Chondrocyte (in vitro differentiated cells): ENCODE results near the gene SEC61B. TPM values are rescaled to one million over a fixed set of nuclear protein-coding genes. Genes with fewer than 3 reads are reported as not detected.

Source experiments
- DNase-seq: peaks from one replicate; pipeline ENCODE4 v3.0.0; 2021; ENCODE audit warnings: mixed read lengths, low spot score
- H3K27ac Mint-ChIP-seq: one replicate; pipeline ENCODE4 v1.8.0; 2021; ENCODE audit warnings: mild to moderate bottlenecking, moderate library complexity, mixed read lengths; ENCODE audit not compliant: unreplicated experiment
- H3K27me3 Mint-ChIP-seq: 2 replicates; pipeline ENCODE4 v1.8.0; 2021; ENCODE audit warnings: low read depth, mixed read lengths
- H3K36me3 Mint-ChIP-seq: 2 replicates; pipeline ENCODE4 v1.8.0; 2021; ENCODE audit warnings: low read depth, mixed read lengths
- H3K4me1 Mint-ChIP-seq: 2 replicates; pipeline ENCODE4 v1.8.0; 2021; ENCODE audit warnings: low read depth, mild to moderate bottlenecking, mixed read lengths
- H3K4me3 Mint-ChIP-seq: one replicate; pipeline ENCODE4 v1.8.0; 2021; ENCODE audit warnings: mild to moderate bottlenecking, moderate library complexity, mixed read lengths; ENCODE audit not compliant: unreplicated experiment
- H3K9me3 Mint-ChIP-seq: 2 replicates; pipeline ENCODE4 v1.8.0; 2021; ENCODE audit warnings: low read depth, mixed read lengths
- long read RNA-seq: library from polyadenylated mRNA; stranded (forward); transcript quantifications from one replicate; pipeline ENCODE4 v2.0.0, GENCODE V29; 2021
- total RNA-seq: library from RNA; stranded (reverse); gene quantifications from 3 replicates; pipeline ENCODE4 v1.2.1, GENCODE V29; 2021
- TF ChIP-seq, protein P1 (sequence below): fragments of 200-600 bp; sonication (generic); IDR thresholded peaks from 2 replicates; pipeline ENCODE4 v1.5.0; 2021; ENCODE audit warnings: antibody characterized with exemption, mild to moderate bottlenecking, moderate library complexity

SEC61B gene
- 167 to 218 TPM (median 181 TPM) in 3 replicates for total RNA-seq
- long read RNA-seq, transcript SEC61B-201 (4 exons, 545 nt), result major isoform, 172 of 208 reads
- long read RNA-seq, partial matches to known transcripts, result 36 of 208 reads
- long read RNA-seq, other reads (novel, unspliced or antisense), result 0 of 208 reads

DNA sequence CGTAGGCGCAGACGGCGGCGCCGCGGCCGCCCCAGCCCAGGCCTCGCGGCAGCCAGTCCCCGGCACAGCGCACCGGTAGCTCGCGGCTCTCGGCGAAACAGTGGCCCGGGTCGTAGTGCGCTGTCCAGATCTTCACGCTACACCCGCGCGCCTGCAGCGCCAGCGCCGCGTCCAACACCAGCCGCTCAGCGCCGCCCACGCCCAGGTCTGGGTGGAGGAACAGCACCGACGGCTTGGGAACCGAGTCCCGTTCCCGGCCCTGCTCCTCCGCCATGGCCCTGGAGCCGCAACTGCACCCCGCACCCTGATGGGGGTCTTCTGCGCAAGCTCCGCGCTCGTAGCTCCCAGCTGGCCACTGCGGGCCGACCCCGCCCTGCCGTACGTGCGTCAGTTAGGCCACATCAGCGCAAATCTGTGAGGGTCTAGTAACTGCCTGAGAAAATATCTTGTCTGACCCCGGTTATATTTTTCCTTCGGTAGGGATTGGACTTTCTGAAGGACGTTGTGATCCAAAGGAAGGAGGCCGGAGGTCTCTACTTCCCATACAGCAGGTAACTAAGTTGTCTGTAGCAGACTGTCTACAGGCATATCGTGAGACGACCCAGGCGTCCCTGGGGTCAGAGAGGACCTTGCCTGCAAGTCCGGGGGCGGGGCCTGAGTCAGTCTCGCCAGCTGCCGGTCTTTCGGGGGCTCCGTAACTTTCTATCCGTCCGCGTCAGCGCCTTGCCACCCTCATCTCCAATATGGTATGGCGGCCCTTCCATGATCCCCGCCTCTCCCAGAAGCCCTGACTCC, at the start of gene SEC61B, which contains the start of gene ALG2:
SEC61B (plus strand) TSS at position 662 of the 795 bp plus-strand sequence; CDS start at position 744, 82 bp downstream.
ALG2 (minus strand) TSS at position 322 of the 795 bp plus-strand sequence; CDS start at position 274, 48 bp downstream.
- H3K27ac Mint-ChIP-seq, result peak within 1 kb of the TSS; percentile 99
- H3K36me3 Mint-ChIP-seq, result peaks cover 22% of the 10 kb centered on the region
- peak within 1 kb of the TSS; percentile 88 for H3K4me3 Mint-ChIP-seq
- DNase-seq, result peak; percentile 98
- no peaks in the 10 kb centered on the region for H3K27me3 Mint-ChIP-seq
- H3K9me3 Mint-ChIP-seq, result no peaks in the 10 kb centered on the region
- H3K4me1 Mint-ChIP-seq, result peaks cover 63% of the 10 kb centered on the region
- TF ChIP-seq, protein P1, sequence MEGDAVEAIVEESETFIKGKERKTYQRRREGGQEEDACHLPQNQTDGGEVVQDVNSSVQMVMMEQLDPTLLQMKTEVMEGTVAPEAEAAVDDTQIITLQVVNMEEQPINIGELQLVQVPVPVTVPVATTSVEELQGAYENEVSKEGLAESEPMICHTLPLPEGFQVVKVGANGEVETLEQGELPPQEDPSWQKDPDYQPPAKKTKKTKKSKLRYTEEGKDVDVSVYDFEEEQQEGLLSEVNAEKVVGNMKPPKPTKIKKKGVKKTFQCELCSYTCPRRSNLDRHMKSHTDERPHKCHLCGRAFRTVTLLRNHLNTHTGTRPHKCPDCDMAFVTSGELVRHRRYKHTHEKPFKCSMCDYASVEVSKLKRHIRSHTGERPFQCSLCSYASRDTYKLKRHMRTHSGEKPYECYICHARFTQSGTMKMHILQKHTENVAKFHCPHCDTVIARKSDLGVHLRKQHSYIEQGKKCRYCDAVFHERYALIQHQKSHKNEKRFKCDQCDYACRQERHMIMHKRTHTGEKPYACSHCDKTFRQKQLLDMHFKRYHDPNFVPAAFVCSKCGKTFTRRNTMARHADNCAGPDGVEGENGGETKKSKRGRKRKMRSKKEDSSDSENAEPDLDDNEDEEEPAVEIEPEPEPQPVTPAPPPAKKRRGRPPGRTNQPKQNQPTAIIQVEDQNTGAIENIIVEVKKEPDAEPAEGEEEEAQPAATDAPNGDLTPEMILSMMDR, result no peak

DNA sequence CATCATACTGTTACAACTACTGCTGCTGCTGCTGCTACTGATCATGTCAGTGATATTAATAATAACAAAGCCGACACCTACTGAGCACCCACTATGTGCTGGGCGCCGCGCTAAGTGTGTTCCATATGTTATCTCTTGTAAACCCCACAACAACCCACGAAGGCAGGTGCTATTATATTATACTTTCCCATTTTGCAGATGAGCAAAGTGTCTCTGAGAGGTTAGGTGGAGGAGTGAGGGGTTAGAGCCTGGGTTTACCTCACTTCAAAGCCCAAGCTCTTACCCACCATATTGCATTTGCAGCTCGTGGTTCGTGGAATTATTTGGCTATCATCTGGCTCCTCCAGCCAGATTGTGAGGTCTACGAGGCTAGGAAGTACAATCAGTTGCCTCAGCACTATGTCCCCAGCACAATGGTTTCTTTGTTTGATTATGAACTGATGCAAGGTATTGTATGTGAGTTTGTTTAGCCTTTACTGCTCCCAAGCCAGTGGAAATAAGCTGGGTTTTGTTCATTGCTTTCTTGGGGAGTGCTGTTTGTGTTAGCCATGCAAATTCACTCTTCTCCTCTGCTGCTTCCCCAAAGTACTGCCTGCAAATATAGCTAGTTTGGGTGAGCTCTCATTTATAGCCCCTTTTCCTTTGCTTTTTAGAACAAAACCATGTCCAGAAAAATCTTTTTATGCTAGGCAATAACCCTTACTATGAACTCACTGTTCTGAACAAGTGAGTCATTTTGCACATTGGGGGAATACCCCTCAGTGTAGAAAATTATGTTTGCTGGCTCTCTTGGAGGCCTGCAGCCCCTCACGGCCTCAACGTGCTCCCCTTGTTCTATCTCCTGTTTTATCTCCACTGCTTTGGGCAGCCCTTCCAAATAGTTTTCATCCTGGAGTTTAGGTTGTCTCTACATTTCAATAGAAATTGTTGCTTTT, 48.2 kb upstream of the SEC61B start:
- no peak overlapping the region for H3K27ac Mint-ChIP-seq
- TF ChIP-seq, protein P1, result no peak
- H3K9me3 Mint-ChIP-seq, result no peaks in the 10 kb centered on the region
- peaks cover 2% of the 10 kb centered on the region for H3K4me1 Mint-ChIP-seq
- no peak for DNase-seq
- H3K36me3 Mint-ChIP-seq, result no peaks in the 10 kb centered on the region
- peaks cover 12% of the 10 kb centered on the region for H3K27me3 Mint-ChIP-seq
- H3K4me3 Mint-ChIP-seq, result no peak overlapping the region

DNA sequence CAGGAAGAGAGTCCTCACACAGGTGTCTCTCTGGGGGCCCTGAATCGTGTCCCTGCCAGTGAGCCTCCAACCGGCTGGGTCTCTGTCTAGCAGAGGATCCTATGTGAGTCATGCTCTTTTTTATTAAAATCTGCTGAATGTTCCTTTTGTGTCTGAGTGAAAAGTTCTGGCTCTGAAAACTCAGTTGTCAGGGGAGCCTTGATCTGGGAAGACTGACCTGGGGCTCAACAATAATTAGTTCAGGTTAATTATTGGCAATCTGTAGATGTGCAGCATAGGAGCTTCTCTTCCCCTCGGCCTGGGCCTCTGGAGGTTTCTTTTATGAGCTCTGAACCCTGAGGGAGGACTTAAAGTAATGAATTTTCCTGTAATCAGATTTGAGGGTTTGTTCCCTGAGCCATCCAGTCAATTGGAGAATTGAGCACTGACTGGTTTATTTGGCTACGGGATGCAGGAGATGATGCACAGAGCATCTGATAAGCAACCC, 45.5 kb upstream of the SEC61B start:
- Mint-ChIP-seq H3K27ac (no peak overlapping the region), H3K4me3 (no peak overlapping the region), H3K9me3 (no peaks in the 10 kb centered on the region)

DNA sequence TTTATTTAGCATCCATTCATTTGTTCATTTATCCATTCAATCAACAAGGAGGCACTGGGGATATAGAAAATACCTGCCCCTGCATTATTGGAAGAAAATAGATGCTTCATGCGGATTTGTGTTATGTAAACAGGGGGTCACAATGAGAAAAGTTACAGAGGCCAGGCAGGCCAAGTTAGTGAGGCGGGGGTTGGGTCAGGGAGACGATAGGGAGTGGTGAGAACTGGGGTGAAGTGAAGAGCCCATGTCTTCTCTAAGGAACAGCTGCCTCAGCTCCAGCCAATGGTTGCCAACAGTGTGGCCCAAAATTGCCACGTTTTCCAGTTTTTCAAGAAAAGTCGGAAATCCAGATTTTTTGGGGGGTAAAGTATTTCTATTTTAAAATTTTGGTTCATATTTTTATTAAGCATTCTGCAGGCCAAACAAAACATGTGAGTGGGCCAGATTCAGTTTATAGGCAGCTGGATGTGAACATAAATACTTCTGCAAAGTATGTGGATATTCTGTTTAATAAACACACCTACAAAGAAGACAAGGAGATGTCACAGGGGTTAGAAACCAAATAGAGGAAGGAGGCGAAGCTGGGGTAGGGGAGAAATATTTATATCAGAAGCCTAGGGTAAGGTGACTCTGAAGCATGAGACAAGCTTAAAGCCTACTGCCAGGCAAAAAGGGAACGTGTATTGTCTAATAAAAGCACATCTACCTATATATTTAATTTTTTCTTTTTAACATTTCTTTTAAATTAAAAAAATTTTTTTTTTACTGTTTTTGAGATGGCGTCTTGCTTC, 44.3 kb upstream of the SEC61B start:
- TF ChIP-seq, protein P1, result no peak
- no peaks in the 10 kb centered on the region for H3K4me1 Mint-ChIP-seq
- H3K36me3 Mint-ChIP-seq, result no peaks in the 10 kb centered on the region
- H3K4me3 Mint-ChIP-seq, result no peak overlapping the region
- DNase-seq, result no peak
- H3K27me3 Mint-ChIP-seq, result no peaks in the 10 kb centered on the region
- H3K27ac Mint-ChIP-seq, result no peak overlapping the region
- no peaks in the 10 kb centered on the region for H3K9me3 Mint-ChIP-seq

More for the DNA sequence above, 45.5 kb upstream of the SEC61B start:
- TF ChIP-seq, protein P1, result no peak
- H3K27me3 Mint-ChIP-seq, result peaks cover 5% of the 10 kb centered on the region
- no peak for DNase-seq
- no peaks in the 10 kb centered on the region for H3K36me3 Mint-ChIP-seq
- no peaks in the 10 kb centered on the region for H3K4me1 Mint-ChIP-seq
